ENCODE measurements around the gene WAS.
"Not testable (repeated sequence)": the region's sequence is repeated elsewhere in the genome, so short reads cannot be mapped to it uniquely, and the experiment has no call there.

WAS gene

DNA sequence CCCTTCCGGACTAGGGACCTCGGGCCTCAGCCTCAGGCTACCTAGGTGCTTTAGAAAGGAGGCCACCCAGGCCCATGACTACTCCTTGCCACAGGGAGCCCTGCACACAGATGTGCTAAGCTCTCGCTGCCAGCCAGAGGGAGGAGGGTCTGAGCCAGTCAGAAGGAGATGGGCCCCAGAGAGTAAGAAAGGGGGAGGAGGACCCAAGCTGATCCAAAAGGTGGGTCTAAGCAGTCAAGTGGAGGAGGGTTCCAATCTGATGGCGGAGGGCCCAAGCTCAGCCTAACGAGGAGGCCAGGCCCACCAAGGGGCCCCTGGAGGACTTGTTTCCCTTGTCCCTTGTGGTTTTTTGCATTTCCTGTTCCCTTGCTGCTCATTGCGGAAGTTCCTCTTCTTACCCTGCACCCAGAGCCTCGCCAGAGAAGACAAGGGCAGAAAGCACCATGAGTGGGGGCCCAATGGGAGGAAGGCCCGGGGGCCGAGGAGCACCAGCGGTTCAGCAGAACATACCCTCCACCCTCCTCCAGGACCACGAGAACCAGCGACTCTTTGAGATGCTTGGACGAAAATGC is at the start of gene WAS:
TSS of gene WAS (plus strand) at position 389 of the 572 bp plus-strand sequence. CDS start at position 444, 55 bp downstream.
- DNase-seq (ENCODE audit: low read depth), result no peak

DNA sequence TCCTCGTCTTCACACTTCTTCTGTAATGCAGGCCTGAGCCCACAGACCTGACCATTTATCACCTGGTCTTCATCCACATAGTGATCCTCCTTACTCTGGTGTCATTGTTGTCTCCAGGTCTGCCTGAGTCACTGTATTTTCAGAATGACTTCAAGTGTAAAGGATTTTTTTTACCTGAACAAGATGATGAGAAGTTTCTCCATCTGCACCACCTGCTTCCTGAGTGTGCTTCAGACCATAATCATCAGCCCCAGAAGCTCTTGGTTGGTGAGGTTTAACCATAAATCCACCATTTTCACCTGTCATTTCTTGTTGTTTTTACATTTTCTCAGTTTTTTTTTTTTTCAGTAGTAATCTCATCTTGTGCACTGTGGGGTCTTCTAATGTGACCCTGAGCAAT is 47.3 kb upstream of the WAS start:
- no peak for DNase-seq (ENCODE audit: low read depth)

DNA sequence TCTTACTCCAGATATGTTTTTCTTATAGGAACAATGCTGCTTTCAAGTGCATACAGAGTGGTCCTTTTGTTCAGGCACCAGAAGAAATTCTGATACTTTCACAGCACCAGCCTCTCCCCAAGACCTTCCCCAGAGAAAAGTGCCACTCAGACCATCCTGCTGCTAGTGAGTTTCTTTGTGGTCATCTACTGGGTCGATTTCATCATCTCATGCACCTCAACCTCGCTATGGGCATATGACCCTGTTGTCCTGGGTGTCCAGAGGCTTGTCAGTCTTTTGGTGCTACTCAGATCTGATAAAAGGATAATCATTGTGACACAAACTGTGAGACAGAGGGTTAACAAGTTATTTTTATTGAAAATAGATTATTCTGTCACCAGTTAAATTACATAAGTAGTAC is 46.8 kb upstream of the WAS start:
- no peak for DNase-seq (ENCODE audit: low read depth)

DNA sequence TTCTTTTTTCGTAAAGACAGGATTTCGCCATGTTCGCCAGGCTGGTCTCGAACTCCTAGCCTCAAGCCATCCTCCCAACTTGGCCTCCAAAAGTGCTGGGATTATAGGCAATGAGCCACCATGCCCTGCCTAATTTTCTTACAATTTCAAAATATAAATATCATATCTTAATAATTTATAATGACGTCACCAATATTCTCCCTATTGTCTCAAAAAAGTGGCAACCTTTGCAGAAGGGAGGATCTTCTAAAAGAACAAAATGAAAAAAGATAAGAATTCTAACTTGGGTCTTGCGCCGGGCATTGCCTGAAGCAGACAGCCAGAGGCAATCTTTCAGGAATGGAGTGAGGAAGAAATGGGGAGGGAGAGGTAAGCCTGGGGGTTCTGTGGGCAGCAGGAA is 37.9 kb upstream of the WAS start:
- DNase-seq (ENCODE audit: low read depth), result no peak

DNA sequence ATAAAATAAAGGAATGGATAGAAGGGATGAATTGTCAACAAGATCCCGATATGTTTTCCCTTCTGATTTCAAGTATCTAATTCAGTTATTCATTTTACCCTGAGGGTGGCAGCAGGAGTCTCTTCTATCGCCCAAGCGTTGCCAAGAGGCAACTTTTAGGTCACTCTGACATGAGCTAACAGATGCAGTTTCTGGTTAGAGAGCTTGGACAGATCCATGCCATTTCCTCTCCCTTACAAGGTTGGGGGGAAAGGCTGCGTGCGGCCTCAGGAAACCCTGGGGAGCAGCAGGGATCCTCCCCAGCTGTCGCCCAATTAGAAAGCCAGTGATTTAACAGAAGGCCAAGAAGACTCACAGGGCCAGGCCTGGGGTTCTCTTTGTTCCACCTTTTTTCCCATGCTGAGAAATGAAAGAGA is 35.3 kb upstream of the WAS start:
- DNase-seq (ENCODE audit: low read depth), result no peak

DNA sequence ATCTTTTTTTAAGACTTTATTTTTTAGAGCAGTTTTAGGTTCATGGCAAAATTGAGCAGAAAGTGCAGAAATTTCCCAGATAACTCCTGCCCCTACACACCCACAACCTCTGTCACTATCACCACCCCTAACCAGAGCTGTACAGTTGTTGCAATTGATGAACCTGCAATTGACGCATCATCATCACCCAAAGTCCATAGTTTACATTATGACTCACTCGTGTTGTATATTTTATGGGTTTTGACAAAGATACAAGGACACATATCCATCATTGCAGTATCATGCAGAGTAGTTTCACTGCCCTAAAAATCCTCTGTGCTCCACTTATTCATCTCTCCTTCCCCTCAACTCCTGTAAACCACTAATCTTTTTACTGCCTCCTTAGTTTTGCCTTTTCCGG is 34.5 kb upstream of the WAS start:
- no peak for DNase-seq (ENCODE audit: low read depth)

DNA sequence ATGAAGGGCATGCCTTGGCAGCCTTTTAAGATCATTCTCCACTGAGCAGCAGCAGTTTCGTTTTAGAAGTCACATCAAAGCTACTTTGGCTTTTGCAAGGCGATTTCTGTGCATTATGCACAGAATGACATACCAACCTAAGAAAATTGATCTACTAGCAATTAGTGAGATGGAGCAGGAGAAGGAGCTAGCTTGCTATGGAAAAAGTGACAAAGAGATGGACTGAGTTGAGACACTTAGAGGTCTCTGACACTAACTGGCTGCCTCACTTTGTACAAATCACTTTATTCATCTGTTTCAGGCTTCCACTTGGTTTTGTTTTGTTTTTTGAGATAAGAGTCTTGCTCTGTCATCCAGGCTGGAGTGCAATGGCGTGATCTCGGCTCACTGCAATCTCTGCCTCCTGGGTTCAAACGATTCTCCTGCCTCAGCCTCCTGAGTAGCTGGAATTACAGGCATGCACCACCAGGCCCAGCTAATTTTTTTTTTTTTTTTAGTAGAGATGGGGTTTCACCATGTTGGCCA is 31.5 kb upstream of the WAS start:
- not testable (repeated sequence) for DNase-seq (ENCODE audit: low read depth)

DNA sequence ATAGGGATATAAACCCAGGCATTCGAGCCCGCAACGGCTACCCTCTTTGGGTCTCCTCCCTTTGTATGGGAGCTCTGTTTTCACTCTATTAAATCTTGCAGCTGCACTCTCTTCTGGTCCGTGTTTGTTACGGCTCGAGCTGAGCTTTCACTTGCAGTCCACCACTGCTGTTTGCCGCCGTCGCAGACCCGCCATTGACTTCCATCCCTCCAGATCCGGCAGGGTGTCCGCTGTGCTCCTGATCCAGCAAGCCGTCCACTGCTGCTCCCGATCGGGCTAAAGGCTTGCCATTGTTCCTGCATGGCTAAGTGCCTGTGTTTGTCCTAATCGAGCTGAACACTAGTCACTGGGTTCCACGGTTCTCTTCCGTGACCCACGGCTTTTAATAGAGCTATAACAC is 28.9 kb upstream of the WAS start:
- DNase-seq (ENCODE audit: low read depth), result not testable (repeated sequence)

DNA sequence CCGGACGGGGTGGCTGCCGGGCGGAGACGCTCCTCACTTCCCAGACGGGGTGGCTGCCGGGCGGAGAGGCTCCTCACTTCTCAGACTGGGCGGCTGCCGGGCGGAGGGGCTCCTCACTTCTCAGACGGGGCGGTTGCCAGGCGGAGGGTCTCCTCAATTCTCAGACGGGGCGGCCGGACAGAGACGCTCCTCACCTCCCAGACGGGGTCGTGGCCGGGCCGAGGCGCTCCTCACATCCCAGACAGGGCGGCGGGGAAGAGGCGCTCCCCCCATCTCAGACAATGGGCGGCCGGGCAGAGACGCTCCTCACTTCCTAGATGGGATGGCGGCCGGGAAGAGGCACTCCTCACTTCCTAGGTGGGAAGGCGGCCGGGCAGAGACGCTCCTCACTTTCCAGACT is 23.9 kb upstream of the WAS start:
- DNase-seq (ENCODE audit: low read depth), result not testable (repeated sequence)

DNA sequence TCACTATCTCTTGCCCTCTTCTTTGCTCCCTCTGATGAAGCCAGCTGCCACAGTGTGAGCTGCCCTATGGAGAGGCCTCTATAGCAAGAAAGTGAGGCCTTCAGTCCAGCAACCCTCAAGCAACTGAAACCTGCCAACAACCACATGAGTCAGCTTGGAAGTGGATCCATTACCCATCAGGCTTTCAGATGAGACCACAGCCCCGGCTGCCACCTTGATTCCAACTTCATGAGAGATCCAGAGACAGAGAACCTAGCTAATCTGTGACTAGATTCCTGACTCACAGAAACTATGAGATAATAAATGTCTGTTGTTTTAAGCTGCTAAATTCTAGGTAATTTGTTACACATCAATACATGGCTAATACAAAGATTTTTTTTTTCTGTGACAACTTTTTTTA is 20.4 kb upstream of the WAS start:
- no peak for DNase-seq (ENCODE audit: low read depth)

DNA sequence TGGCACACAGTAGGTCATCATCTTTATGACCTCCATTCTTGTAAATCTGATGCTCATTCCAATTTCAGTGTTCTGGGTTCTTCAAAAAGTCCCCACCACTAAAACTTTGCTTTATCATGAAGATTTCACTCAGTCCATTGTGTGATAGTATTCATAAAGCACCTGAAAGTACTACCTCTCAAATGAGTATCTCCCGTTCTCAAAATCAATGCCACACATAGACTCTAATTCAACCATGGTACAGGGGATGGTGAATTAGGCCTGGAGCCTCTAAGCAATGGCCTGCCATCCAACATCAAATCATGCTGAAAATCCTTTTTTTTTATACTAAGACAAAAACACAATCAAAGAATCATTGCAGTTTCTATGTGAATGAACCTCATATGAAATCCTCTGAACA is 19.4 kb upstream of the WAS start:
- no peak for DNase-seq (ENCODE audit: low read depth)

DNA sequence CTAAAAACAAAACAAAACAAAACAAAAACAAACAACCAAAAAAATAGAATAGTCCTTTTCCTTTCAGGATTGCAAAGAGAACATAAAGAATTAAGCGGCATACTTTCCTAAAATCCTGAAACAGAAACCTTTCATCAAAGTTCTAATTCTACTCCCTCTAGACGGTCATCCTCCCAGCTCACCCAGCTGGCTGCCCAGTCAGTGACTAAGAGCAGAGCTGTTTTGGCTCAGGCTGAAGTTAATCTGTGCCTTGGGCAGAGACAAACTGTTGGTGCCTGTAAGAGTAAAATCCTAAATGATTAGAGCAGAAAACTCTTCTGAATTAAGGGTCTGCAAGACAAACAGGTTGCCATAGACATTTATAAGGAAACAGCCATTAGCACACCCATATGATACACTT is 17.6 kb upstream of the WAS start:
- DNase-seq (ENCODE audit: low read depth), result no peak

DNA sequence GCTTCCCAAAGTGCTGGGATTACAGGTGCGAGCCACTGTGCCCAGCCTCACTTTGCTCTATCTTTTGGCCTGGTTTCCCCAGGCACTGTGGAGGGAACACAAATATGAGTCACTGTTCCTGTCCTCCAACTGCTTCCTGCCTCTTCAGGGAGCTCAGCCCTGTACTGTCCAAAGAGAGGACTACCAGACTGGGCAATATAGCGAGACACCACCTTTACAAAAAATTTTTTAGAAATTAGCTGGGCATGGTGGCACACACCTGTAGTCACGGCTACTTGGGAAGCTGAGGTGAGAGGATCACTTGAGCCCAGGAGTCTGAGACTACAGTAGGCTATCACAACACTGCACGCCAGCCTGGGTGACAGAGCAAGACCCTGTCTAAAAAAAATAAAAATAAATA is 16.9 kb upstream of the WAS start:
- DNase-seq (ENCODE audit: low read depth), result no peak

DNA sequence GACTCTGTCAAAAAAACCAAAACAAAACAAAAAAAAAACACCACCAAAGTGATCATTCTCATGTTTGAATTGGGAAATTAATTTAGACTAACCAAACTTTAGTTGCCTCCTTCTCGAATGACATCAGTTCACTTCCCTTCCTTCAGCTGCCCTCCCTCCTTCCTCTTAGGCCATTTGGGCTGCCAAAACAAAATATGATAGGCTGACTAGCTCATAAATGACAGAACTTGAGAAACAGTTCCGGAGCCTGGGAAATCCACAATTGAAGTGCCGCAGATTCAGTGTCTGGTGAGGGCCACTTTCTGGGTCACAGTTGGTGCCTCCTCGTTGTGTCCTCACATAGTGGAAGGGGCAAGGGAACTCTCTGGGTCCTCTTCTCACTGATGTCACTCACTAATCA is 16.1 kb upstream of the WAS start:
- DNase-seq (ENCODE audit: low read depth), result no peak

DNA sequence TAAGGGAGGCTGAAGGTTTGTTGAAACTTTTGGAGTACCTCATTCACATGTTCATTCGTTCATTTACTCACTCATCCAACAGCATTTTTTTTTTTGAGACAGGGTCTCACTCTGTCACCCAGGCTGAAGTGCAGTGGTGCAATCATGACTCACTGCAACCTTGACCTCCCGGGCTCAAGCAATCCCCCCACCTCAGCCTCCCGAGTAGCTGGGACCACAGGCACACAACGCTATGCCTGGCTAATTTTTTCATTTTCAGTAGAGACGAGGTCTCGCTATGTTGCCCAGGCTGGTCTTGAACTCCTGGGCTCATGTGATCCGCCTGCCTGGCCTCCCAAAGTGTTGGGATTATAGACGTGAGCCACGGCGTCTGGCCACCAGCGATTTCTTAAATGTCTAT is 15.4 kb upstream of the WAS start:
- DNase-seq (ENCODE audit: low read depth), result not testable (repeated sequence)

DNA sequence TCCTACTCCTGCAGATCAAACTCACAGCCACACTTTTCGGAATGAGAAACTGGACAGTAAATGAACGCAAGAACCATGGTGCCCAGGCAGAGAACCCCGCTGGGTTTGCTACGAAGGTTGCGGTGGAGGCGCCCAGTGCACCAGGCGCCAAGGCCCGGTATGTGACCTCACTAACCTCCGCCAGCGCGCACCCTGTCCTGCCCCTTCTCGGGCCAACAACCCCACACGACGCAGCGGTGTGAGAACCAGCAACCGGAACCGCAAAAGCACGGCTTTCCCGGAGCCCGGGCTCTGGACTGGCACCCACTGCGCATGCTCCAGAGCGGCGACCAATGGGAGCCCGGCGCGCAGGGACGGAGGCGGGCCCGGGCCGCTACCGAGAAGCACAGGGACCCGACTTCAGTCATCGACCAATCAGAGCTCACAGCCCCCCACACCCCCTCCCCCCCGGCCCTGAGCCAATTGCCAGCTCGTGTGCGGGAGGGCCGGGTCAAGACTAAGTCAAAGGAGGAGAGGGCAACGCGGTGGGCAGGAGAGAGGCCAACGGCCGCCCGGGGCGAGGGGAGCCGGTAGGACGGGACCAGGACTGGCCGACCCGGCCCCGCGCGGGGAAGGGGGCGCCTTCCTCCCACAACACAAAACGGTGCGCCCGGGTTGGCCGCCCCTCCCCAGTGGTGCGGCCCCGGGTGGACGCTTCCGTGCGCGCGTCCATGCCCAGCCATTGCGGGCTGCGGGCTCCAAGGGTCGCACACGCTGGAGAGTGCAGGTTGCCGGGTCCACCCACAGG is 7.3 kb upstream of the WAS start:
- peak; percentile 58 for DNase-seq (ENCODE audit: low read depth)

DNA sequence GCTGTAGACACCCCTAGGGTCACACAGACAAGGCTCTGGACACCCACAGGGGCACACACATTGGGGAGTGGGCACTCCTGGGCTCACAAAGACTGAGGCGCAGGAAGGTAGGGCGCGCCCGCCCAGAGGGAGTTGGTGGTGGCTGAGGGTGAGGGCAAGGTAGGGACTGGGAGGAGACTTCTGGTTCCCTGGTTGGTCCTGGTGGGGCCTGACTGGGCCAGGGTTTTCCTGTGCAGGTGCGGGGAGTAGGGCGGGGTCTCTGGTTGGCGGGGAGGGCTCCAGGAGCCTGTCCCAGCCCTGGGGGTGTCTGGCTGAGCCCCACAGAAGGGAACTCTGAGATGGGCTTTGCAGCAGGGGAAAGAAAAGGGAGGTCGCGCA is 6.7 kb upstream of the WAS start:
- DNase-seq (ENCODE audit: low read depth), result no peak

DNA sequence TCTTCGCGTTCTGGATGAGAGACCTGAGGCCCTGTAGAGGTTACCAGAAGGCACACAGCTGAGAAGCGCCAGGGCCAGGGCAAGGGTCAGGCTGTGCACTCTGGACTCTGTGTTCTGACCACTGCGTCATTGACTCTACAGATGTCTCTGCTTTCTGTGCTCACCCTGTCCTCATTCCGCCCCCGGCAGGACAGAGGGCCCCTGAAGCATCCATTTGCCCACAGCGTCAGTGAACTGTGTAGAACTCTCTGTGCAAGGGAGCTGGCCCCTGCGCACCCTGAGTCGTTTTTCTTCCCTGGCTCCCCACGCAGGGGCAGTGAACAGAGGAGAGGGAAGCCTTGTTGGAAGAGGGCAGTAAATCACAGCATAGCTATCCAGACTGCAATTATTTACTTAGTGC is 6.1 kb upstream of the WAS start:
- no peak for DNase-seq (ENCODE audit: low read depth)

DNA sequence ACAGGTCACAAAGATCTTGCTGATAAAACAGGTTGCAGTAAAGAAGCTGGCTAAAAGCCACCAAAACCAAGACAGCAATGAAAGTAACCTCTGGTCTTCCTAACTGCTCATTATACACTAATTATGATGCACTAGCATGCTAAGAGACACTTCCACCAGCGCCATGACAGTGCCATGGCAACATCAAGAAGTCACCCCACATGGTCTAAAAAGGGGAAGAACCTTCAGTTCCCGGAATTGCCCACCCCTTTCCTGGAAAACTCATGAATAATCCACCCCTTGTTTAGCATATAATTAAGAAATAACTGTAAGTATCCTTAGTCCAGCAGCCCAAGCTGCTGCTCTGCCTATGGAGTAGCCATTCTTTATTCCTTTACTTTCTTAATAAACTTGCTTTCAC is 3.1 kb upstream of the WAS start:
- DNase-seq (ENCODE audit: low read depth), result not testable (repeated sequence)

DNA sequence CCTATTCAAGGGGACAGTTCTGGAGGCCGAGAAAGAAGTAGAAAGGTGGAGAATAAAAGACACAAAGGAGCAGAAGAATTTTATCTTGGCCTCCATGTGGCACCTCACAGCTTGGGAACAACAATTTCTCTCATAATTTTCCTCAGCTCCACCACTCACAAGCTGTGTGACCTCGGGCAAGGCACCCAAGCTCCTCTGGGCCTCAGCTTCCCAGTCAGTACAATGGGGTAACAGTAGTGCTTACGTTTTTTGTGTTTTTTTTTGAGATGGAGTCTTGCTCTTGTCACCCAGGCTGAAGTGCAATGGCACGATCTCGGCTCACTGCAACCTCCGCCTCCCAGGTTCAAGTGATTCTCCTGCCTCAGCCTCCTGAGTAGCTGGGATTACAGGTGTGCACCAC is 2.7 kb upstream of the WAS start:
- DNase-seq (ENCODE audit: low read depth), result not testable (repeated sequence)

DNA sequence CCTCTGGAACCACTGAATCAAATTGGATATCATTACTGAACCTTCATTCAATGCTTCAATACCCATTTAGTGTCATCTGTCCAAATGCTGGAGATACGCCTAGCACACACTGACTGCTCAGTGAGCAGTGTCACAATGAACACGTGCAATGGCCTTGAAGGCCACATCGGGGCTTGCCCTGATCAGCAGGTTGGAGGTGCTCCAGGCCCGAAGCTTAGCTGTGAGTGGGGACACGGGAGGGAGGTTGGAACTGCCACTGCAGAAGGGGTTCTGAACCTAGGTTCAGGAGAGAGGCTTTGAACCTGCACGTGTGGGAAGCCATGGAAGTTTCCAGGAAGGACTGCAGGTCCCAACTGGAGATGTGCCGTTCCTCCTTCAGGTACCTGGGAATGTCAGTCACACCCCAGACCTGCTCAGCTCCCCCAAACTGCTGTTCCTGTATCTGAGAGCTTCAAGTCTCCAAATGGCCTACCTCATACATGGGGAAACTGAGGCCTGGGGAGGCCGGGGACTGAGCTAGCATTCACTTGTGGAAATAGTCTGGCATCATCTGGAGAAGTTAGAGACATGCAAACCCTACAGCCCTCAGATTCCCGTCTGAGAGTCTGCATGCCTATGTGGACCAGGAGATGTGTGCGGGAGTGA is 1.9 kb upstream of the WAS start:
- no peak for DNase-seq (ENCODE audit: low read depth)

DNA sequence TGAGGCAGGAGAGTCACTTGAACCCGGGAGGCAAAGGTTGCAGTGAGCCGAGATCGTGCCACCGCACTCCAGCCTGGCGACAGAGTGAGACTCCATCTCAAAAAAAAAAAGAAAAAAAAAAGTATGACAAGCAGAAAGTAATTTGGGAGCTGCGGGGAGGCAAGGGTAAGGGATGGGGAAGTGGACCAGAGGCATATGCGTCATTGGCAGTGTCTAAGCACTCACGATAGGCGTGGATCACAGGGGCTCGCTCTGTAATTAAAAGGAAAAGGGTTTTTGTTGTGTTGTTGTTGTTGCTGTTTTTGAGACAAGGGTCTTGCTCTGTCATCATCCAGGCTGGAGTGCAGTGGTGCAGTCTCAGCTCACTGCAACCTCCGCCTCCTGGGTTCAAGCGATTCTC is 804 bp upstream of the WAS start:
- not testable (repeated sequence) for DNase-seq (ENCODE audit: low read depth)

DNA sequence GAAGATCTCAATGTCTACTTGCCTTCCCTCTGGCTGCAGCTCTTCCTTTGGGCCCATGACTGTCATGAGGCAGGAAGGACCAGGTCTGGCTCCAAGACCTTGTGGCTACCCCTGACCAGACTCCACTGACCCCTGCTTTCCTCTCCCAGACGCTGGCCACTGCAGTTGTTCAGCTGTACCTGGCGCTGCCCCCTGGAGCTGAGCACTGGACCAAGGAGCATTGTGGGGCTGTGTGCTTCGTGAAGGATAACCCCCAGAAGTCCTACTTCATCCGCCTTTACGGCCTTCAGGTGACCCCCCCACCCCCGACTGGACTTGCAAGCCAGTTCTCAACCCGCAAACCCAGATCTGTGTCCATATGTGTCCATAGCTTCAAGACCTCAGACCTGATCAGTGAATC is 535 bp downstream of the WAS start:
- DNase-seq (ENCODE audit: low read depth), result no peak
